Measurements from ENCODE around the gene PACRG. TPM values are rescaled to one million over a fixed set of nuclear protein-coding genes. Genes with fewer than 3 reads are reported as not detected.

Gene PACRG
- total RNA-seq, 1 donor from 2014 or later, result 1.2 TPM

DNA sequence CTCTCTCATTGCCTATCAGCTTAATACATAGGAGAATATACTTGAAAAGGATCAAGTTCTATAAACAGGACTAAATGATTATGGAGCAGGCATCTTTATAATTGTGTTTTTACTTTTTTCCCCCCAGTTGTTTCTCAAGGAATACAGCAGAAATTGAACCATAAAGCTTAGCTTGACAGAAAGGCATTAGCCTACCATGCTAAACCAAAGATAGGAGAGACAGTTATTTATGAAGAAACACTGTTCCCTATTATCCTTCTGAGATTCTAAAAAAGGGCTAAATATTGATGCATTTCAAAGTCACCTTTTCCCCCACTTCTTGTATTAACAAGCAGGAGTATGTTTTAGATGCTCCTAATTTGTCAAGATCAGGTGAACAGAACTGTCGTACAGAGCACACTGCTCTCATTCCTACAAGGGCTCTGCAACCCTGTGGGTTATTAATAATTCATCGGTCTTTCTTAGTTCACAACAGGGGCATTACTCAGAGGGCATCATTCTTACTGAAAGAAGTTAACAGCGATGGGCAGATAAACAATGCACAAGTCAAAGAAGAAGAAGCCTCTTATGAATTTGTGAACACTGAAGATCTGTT is 38.9 kb upstream of the PACRG start:
- no peak for DNase-seq (ENCODE audit: extremely low spot score, unreplicated experiment)
- TF ChIP-seq, protein P1, sequence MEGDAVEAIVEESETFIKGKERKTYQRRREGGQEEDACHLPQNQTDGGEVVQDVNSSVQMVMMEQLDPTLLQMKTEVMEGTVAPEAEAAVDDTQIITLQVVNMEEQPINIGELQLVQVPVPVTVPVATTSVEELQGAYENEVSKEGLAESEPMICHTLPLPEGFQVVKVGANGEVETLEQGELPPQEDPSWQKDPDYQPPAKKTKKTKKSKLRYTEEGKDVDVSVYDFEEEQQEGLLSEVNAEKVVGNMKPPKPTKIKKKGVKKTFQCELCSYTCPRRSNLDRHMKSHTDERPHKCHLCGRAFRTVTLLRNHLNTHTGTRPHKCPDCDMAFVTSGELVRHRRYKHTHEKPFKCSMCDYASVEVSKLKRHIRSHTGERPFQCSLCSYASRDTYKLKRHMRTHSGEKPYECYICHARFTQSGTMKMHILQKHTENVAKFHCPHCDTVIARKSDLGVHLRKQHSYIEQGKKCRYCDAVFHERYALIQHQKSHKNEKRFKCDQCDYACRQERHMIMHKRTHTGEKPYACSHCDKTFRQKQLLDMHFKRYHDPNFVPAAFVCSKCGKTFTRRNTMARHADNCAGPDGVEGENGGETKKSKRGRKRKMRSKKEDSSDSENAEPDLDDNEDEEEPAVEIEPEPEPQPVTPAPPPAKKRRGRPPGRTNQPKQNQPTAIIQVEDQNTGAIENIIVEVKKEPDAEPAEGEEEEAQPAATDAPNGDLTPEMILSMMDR (IDR thresholded peaks at IDR 0.05), result no peak
- Mint-ChIP-seq H3K36me3 (ENCODE audit: unreplicated experiment) (peaks cover 6% of the 10 kb centered on the region), H3K4me3 (ENCODE audit: unreplicated experiment) (no peak overlapping the region), H3K4me1 (ENCODE audit: unreplicated experiment) (peaks cover 26% of the 10 kb centered on the region), H3K27me3 (ENCODE audit: unreplicated experiment) (no peaks in the 10 kb centered on the region), H3K27ac (ENCODE audit: unreplicated experiment) (no peak overlapping the region), H3K9me3 (ENCODE audit: unreplicated experiment) (no peaks in the 10 kb centered on the region)

DNA sequence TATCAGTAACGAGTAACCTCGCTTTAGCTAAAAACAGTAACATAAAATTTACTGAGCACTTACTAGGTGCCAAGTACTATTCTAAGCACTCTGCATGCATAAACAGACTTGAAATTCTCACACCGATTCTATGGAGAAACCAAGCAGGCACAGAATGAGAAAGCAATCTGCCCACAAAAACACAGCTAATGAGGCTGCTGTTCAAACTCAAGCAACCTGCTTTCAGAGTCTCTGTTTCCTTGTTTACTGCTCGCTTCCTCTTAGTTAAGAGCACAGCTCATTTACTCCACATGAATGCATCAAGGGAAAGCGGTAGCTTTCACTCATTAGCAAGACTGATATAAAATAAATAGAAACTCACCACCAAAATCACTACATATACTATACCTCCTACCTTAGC is 37.6 kb upstream of the PACRG start:
- Mint-ChIP-seq H3K4me1 (ENCODE audit: unreplicated experiment) (peaks cover 18% of the 10 kb centered on the region), H3K27me3 (ENCODE audit: unreplicated experiment) (no peaks in the 10 kb centered on the region), H3K36me3 (ENCODE audit: unreplicated experiment) (peaks cover 6% of the 10 kb centered on the region), H3K27ac (ENCODE audit: unreplicated experiment) (no peak overlapping the region), H3K4me3 (ENCODE audit: unreplicated experiment) (no peak overlapping the region), H3K9me3 (ENCODE audit: unreplicated experiment) (no peaks in the 10 kb centered on the region)
- TF ChIP-seq, protein P1 (IDR thresholded peaks at IDR 0.05), result no peak
- no peak for DNase-seq (ENCODE audit: extremely low spot score, unreplicated experiment)

DNA sequence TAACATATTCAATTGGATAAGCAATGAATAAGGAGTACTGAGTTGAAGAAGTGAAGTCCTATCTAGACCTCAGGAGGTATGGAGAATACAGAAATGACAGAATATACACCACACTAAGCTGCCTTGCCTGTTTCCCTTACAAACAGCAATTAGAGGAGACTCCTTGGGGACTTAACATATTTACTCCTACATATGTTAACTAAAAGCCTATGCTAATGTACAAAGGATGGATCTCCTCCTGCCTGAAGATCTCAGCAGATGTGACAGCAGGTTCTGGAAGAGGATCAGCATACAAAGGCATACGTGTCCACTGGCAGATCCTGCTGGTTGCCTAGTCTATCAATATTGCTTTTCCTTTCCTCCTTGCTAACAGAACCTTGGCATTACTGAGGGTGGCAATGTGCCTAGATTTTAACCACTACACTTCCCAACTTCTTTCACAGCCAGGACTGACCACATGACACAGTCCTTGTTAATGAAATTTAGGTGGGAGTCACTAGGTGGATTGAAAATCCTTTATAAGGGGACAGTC is 29.8 kb upstream of the PACRG start:
- DNase-seq (ENCODE audit: extremely low spot score, unreplicated experiment), result no peak
- TF ChIP-seq, protein P1 (IDR thresholded peaks at IDR 0.05), result no peak
- no peak overlapping the region for H3K4me3 Mint-ChIP-seq (ENCODE audit: unreplicated experiment)
- no peaks in the 10 kb centered on the region for H3K4me1 Mint-ChIP-seq (ENCODE audit: unreplicated experiment)
- H3K9me3 Mint-ChIP-seq (ENCODE audit: unreplicated experiment), result no peaks in the 10 kb centered on the region
- no peaks in the 10 kb centered on the region for H3K27me3 Mint-ChIP-seq (ENCODE audit: unreplicated experiment)
- no peak overlapping the region for H3K27ac Mint-ChIP-seq (ENCODE audit: unreplicated experiment)
- peaks cover 4% of the 10 kb centered on the region for H3K36me3 Mint-ChIP-seq (ENCODE audit: unreplicated experiment)

DNA sequence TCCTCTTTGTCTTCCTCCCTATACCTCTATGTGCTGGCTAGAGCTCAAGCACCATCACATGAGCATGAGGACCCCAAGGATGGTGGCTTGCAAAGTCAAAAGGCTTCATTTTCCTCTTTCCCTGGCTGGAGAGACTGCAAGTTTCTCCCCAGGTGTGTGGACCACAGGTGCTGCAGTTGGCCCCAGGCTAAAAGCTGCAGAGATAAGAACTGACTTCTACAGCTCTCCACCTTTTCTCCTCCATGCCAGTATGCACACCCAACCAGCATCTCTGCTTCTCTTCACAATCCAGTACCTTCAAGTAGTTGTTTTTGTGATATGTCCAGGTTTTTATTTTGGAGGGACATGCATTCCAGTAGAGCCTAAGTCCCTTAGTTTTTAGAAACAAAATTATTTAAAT is 29.3 kb upstream of the PACRG start:
- Mint-ChIP-seq H3K27me3 (ENCODE audit: unreplicated experiment) (no peaks in the 10 kb centered on the region), H3K27ac (ENCODE audit: unreplicated experiment) (no peak overlapping the region), H3K4me1 (ENCODE audit: unreplicated experiment) (no peaks in the 10 kb centered on the region), H3K9me3 (ENCODE audit: unreplicated experiment) (no peaks in the 10 kb centered on the region), H3K4me3 (ENCODE audit: unreplicated experiment) (no peak overlapping the region), H3K36me3 (ENCODE audit: unreplicated experiment) (peaks cover 4% of the 10 kb centered on the region)
- TF ChIP-seq, protein P1 (IDR thresholded peaks at IDR 0.05), result no peak
- DNase-seq (ENCODE audit: extremely low spot score, unreplicated experiment), result no peak

DNA sequence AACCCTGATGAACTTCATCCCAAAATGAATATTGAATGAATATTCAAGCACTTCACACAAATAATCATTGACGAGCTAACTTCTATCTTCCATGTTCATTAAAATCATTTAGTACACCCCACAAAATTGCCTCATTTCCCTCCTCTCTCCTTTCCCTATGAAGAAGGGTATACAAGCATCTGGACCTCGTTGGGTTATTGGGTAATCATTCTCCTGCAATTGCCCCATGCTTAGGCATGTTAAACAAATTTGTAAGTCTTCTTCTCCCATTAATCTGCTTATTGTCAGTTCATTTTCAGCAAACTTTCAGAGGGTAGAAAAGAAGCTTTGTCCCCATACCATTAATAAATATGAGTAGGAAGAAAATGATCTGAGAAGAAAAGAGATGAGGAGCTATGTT is 27.8 kb upstream of the PACRG start:
- H3K4me3 Mint-ChIP-seq (ENCODE audit: unreplicated experiment), result no peak overlapping the region
- no peaks in the 10 kb centered on the region for H3K27me3 Mint-ChIP-seq (ENCODE audit: unreplicated experiment)
- H3K27ac Mint-ChIP-seq (ENCODE audit: unreplicated experiment), result no peak overlapping the region
- H3K9me3 Mint-ChIP-seq (ENCODE audit: unreplicated experiment), result no peaks in the 10 kb centered on the region
- no peak for DNase-seq (ENCODE audit: extremely low spot score, unreplicated experiment)
- H3K4me1 Mint-ChIP-seq (ENCODE audit: unreplicated experiment), result no peaks in the 10 kb centered on the region
- peaks cover 2% of the 10 kb centered on the region for H3K36me3 Mint-ChIP-seq (ENCODE audit: unreplicated experiment)
- TF ChIP-seq, protein P1 (IDR thresholded peaks at IDR 0.05), result no peak

All from osteocyte (in vitro differentiated cells).